Suppressor macrophage treated with lipopolysaccharide for 4 hours (primary cell): Measurements from ENCODE around the gene CLHC1.

ENCODE experiments used
- DNase-seq: peaks from one replicate; pipeline ENCODE4 v3.0.0-alpha.2; 2020

CLHC1 gene

GRCh38 chr2:55168221-55169154 lies 63.6 kb downstream of the CLHC1 start:
- DNase-seq, result peak; percentile 77

GRCh38 chr2:55165626-55166025 lies 66.5 kb downstream of the CLHC1 start:
- DNase-seq, result peak; percentile 84

- DNase-seq, result peak; percentile 73
These were observed 67.3 kb downstream of the CLHC1 start for GRCh38 chr2:55164534-55165480.

DNA sequence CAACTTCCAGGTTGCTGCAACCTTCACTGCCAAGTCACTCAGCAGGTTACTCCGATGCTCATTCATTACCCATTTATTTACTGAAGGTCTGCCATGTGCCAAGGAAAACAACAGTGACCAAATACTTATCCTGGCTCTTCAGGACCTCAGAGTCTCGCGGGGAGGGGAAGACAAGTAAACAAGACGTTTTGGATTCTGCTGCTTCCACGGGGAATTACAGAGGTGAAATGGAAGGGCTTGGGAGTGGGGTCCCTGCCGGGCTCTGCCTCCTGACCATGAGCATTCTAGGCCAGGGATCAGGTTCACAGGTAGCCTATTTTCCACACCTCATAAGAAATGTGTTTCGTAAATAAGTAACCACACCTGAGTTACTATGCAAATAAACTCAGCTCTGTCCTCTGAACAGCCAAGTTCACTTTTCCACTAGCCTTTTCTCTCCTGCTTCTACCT lies 68.1 kb downstream of the CLHC1 start:
- no peak for DNase-seq

GRCh38 chr2:55163274-55163721 lies 68.8 kb downstream of the CLHC1 start:
- peak; percentile 50 for DNase-seq

DNA sequence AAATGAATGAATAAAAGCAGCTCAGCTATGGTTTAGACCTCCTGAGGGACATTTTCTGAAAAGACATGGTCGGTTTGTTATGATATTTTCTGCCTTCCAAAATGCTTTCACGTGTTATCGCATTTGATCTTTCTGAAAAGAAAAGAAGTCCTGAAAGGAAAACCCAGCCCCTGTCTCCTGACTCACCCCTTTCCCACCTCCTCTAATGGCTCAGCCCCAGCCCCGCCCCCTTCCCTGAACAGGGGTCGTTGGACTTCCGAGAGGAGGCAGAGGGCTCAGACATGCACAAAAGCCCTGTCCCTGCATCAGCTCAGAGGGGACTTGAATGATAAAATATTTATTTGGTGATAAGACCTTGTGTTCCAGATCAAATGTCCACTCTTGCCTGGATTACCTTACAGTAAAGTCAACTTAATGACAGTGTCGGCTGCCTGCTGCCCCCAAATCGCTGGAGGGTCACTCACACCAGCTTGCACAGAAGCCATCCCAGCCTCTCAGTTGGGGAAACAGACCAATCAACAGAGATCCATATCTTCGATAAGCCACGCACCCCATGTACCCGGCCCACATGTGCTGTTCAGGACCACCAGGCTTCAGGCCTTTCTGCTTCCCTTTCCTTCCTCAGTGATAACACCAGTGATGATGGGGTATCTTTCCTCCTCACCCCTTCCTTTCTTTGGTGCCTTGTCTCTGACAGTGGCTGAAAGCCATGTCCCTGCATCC lies 69.6 kb downstream of the CLHC1 start:
- DNase-seq, result no peak

GRCh38 chr2:55161295-55162210 lies 70.5 kb downstream of the CLHC1 start:
- peak; percentile 91 for DNase-seq

DNA sequence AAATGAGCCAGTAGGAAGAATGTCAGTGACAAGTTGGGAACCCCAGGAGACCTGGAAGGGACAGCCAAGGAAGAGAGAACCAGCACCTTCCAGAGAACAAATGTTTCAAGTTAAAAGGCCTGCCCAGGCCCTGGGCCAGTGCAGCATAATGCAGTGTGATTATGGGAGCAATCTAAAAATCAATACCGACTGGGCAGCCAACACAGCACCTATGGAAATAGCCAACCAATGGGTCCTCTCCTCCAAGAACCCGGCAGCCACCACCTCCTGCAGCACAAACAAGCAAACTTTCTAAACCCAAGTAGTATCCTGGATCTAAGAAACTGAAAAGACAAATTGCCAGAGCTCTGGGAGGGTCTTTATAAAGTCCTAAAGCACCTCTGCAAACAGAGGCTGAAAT lies 71.7 kb downstream of the CLHC1 start:
- no peak for DNase-seq

DNA sequence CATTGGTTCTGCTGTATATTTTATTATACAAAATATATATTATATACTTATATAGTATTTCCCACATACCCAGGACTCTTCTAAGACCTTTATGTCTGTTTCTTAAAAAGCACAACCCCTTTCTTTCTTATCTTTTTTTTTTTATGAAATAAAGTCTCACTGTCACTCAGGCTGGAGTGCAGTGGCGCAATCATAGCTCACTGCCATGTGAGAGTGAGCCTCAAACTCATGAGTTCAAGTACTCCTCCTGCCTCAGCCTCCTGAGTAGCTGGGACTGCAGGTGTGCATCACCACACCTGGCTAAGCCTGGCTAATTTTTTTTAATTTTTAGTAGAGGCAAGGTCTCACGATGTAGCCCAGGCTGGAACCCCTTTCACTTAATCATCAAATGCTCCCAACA lies 72.3 kb downstream of the CLHC1 start:
- no peak for DNase-seq

- no peak for DNase-seq
These were observed 72.9 kb downstream of the CLHC1 start for GRCh38 chr2:55159037-55159651.

GRCh38 chr2:55158111-55158814 lies 73.8 kb downstream of the CLHC1 start:
- DNase-seq, result no peak

GRCh38 chr2:55157474-55157884 lies 74.6 kb downstream of the CLHC1 start:
- DNase-seq, result peak; percentile 77

DNA sequence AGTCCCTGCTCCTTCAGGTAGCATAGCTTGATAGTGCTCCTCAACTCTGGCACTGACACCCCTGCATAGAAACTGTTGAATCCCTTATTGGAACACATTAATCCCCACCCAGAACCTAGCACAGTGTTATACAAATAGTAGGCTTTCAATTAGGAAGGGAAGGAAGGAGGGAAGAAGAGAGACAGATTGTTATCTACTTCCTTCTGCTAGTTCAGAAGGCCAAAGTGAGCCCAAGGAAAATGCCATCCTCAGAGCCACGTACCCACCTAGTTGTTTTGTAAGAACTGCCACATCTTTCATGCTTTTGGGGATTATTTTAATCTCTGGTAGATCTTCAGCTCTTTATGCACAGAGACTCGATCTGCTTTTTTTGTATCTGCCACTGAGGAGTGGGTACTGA lies 75.1 kb downstream of the CLHC1 start:
- DNase-seq, result no peak

- DNase-seq, result no peak
These were observed 75.8 kb downstream of the CLHC1 start for GRCh38 chr2:55156326-55156725.

DNA sequence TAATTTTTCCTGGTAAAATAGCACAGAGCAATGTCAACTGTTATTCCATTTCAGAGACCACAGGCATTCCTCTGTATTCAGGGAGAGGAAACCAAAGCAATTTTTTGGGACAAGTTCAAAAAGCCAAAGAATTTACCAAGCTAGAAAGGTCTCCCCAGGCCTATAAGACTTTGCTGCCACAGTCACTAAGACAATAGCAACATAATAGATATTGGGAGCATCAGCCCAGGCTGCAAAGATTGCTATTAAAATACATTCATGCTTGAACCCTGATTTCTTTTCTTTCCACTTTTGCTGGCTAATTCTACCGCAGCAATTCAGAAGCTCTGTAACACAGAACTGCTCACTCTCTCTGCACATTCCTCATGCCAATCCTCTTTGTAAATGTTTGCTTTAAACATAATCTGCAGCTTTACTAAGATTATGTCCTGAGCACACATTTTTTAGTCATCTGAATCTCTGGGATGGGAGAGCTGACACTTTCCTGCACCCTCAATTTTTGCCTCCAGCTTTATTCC lies 76.3 kb downstream of the CLHC1 start:
- DNase-seq, result no peak

DNA sequence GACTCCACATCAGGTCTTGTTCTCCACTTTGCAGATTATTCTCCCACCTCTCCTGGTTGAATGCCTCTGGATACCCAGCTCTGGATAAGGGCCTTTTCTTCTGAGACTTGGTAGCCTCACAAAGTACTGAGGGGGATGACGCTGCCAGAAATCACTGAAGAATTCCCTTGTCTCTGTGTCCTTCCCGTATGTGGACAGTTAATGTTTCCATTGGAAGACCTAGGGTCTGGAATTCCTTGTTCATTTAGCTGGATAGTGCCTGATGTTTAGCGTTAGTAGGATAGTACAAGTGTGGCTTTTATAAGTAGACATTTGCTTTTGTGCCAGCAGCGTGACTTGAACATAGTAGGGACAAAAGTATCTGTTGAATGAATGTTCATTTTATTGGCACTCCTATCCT lies 76.9 kb downstream of the CLHC1 start:
- no peak for DNase-seq

- no peak for DNase-seq
These were observed 77.5 kb downstream of the CLHC1 start for GRCh38 chr2:55154525-55155030.

GRCh38 chr2:55153584-55154299 lies 78.4 kb downstream of the CLHC1 start:
- peak; percentile 56 for DNase-seq
